Neural cell (in vitro differentiated cells): ENCODE results near the gene CLDND1. TPM values are rescaled to one million over a fixed set of nuclear protein-coding genes. Genes with fewer than 3 reads are reported as not detected.

Source experiments
- H2AFZ ChIP-seq: fragments of 200-600, 300-800 bp; sonication (generic), shearing (Covaris generic); 2 replicates; pipeline ENCODE4 v1.6.0; 2014; ENCODE audit warnings: low read depth, mild to moderate bottlenecking, antibody characterized with exemption, low read length, moderate library complexity
- H3F3A ChIP-seq: fragments of 200-600 bp; shearing (Covaris generic); 2 replicates; pipeline ENCODE4 v1.6.1; 2016; ENCODE audit warnings: mild to moderate bottlenecking, moderate library complexity, mixed read lengths, antibody characterized with exemption, low read length; ENCODE audit not compliant: insufficient read depth, poor library complexity, severe bottlenecking
- H3K27ac ChIP-seq: fragments of 200-600, 300-800 bp; sonication (generic), shearing (Covaris generic); 2 replicates; pipeline ENCODE4 v1.5.1; 2014; ENCODE audit warnings: mild to moderate bottlenecking, low read length, moderate library complexity
- H3K27me3 ChIP-seq: fragments of 300-800, 200-600 bp; sonication (generic), shearing (Covaris generic); 2 replicates; pipeline ENCODE4 v1.6.0; 2014; ENCODE audit warnings: mild to moderate bottlenecking, low read depth, low read length, moderate library complexity; ENCODE audit not compliant: insufficient read depth
- H3K36me3 ChIP-seq: fragments of 300-800, 200-600 bp; sonication (generic), shearing (Covaris generic); 2 replicates; pipeline ENCODE4 v1.5.1; 2014; ENCODE audit warnings: mild to moderate bottlenecking, antibody characterized with exemption, low read length, moderate library complexity; ENCODE audit not compliant: insufficient read depth
- H3K4me2 ChIP-seq: fragments of 300-800, 200-600 bp; sonication (generic), shearing (Covaris generic); 2 replicates; pipeline ENCODE4 v1.6.0; 2014; ENCODE audit warnings: mild to moderate bottlenecking, low read length
- H3K4me3 ChIP-seq: fragments of 300-800, 200-600 bp; sonication (generic), shearing (Covaris generic); 2 replicates; pipeline ENCODE4 v1.5.1; 2014; ENCODE audit warnings: mild to moderate bottlenecking, low read length, moderate library complexity
- H3K79me2 ChIP-seq: fragments of 200-600 bp; shearing (Covaris generic); replicated peaks from 2 replicates; pipeline ENCODE4 v1.6.0; 2014; ENCODE audit warnings: mild to moderate bottlenecking, low read length, moderate library complexity; ENCODE audit not compliant: insufficient read depth
- H3K9ac ChIP-seq: fragments of 300-800, 200-600 bp; sonication (generic), shearing (Covaris generic); 2 replicates; pipeline ENCODE4 v1.6.1; 2016; ENCODE audit warnings: mild to moderate bottlenecking, low read length, mixed read lengths
- H3K9me2 ChIP-seq: fragments of 200-600 bp; shearing (Covaris generic); 2 replicates; pipeline ENCODE4 v1.6.1; 2016; ENCODE audit warnings: mild to moderate bottlenecking, low read length, mixed read lengths; ENCODE audit not compliant: insufficient read depth
- H3K9me3 ChIP-seq: fragments of 200-600, 300-800 bp; sonication (generic), shearing (Covaris generic); 2 replicates; pipeline ENCODE4 v1.6.1; 2016; ENCODE audit warnings: mild to moderate bottlenecking, mixed run types, low read length, moderate library complexity, mixed read lengths
- H4K20me1 ChIP-seq: fragments of 200-600 bp; shearing (Covaris generic); 2 replicates; pipeline ENCODE4 v1.6.1; 2016; ENCODE audit warnings: mild to moderate bottlenecking, mixed run types; ENCODE audit not compliant: insufficient read depth
- CTCF ChIP-seq: fragments of 450-650 bp; IDR thresholded peaks from 2 replicates; pipeline ENCODE4 v1.5.1; 2014; ENCODE audit warnings: antibody characterized with exemption, mild to moderate bottlenecking, moderate library complexity; ENCODE audit not compliant: poor library complexity, severe bottlenecking
- EP300 ChIP-seq: fragments of 450-650 bp; conservative IDR thresholded peaks from 2 replicates; pipeline ENCODE4 v1.6.1; 2014; ENCODE audit warnings: antibody characterized with exemption, mild to moderate bottlenecking, moderate library complexity; ENCODE audit not compliant: poor library complexity, severe bottlenecking
- EZH2 ChIP-seq: fragments of 200-600, 300-800 bp; shearing (Covaris generic), sonication (generic); IDR thresholded peaks from 2 replicates; pipeline ENCODE4 v1.6.1; 2014; ENCODE audit warnings: antibody characterized with exemption, low read length, borderline replicate concordance, mild to moderate bottlenecking; ENCODE audit not compliant: insufficient read depth, poor library complexity, severe bottlenecking
- MXI1 ChIP-seq: fragments of 450-650 bp; conservative IDR thresholded peaks from 2 replicates; pipeline ENCODE4 v1.6.1; 2014; ENCODE audit warnings: antibody characterized with exemption, mild to moderate bottlenecking; ENCODE audit not compliant: poor library complexity, severe bottlenecking
- POLR2AphosphoS5 ChIP-seq: IDR thresholded peaks from 2 replicates; pipeline ENCODE4 v1.6.1; 2012
- RAD21 ChIP-seq: fragments of 450-650 bp; conservative IDR thresholded peaks from 2 replicates; pipeline ENCODE4 v1.6.1; 2014; ENCODE audit warnings: antibody characterized with exemption, mild to moderate bottlenecking, moderate library complexity
- REST ChIP-seq: IDR thresholded peaks from 2 replicates; pipeline ENCODE4 v1.6.1; 2012; ENCODE audit warnings: borderline replicate concordance
- SMC3 ChIP-seq: fragments of 450-650 bp; conservative IDR thresholded peaks from 2 replicates; pipeline ENCODE4 v1.6.1; 2014; ENCODE audit warnings: antibody characterized with exemption, mild to moderate bottlenecking, moderate library complexity; ENCODE audit not compliant: poor library complexity
- TAF1 ChIP-seq: IDR thresholded peaks from 2 replicates; pipeline ENCODE4 v1.6.1; 2012; ENCODE audit warnings: low read depth
- polyA plus RNA-seq: library from polyadenylated mRNA; depleted of rRNA; stranded (reverse); fragments of >200 nt; gene quantifications from 2 replicates; pipeline ENCODE4 v1.2.3, GENCODE V29; 2014

CLDND1 gene
- polyA plus RNA-seq, 1 donor from 2014 or later = 162 TPM

GRCh38 chr3:98565237-98565643 is 42.5 kb upstream of the CLDND1 start:
- H3K9ac ChIP-seq = no peak overlapping the region
- no peaks in the 10 kb centered on the region for H3K9me3 ChIP-seq
- H3F3A ChIP-seq = no peaks in the 10 kb centered on the region

GRCh38 chr3:98564282-98565005 is 41.7 kb upstream of the CLDND1 start:
- Histone ChIP-seq H3F3A (no peaks in the 10 kb centered on the region), H3K27ac (no peak overlapping the region), H3K36me3 (no peaks in the 10 kb centered on the region), H3K9me2 (no peaks in the 10 kb centered on the region), H3K4me3 (no peak overlapping the region), H2AFZ (no peak overlapping the region), H3K9me3 (no peaks in the 10 kb centered on the region), H3K79me2 (no peaks in the 10 kb centered on the region), H3K27me3 (no peaks in the 10 kb centered on the region), H3K9ac (no peak overlapping the region), H4K20me1 (no peaks in the 10 kb centered on the region), H3K4me2 (no peak overlapping the region)
- TF ChIP-seq EZH2 = no peak
- no peak for TF ChIP-seq SMC3
- TF ChIP-seq CTCF = no peak
- no peak for TF ChIP-seq EP300
- no peak for TF ChIP-seq MXI1

More at GRCh38 chr3:98565237-98565643, 42.5 kb upstream of the CLDND1 start:
- H3K4me2 ChIP-seq = no peak overlapping the region
- H3K36me3 ChIP-seq = no peaks in the 10 kb centered on the region
- H2AFZ ChIP-seq = no peak overlapping the region
- no peaks in the 10 kb centered on the region for H3K9me2 ChIP-seq
- H3K79me2 ChIP-seq = no peaks in the 10 kb centered on the region
- H4K20me1 ChIP-seq = no peaks in the 10 kb centered on the region
- H3K27ac ChIP-seq = no peak overlapping the region
- no peak for TF ChIP-seq EZH2
- TF ChIP-seq MXI1 = no peak
- TF ChIP-seq TAF1 = no peak
- no peak for TF ChIP-seq RAD21
- no peak for TF ChIP-seq REST
- TF ChIP-seq POLR2AphosphoS5 = no peak
- TF ChIP-seq CTCF = no peak
- TF ChIP-seq SMC3 = no peak
- no peak for TF ChIP-seq EP300
- no peak overlapping the region for H3K4me3 ChIP-seq
- H3K27me3 ChIP-seq = no peaks in the 10 kb centered on the region
